ENCODE results near the gene POMT1. TPM values are rescaled to one million over a fixed set of nuclear protein-coding genes. Genes with fewer than 3 reads are reported as not detected.
"Not testable (repeated sequence)": the region's sequence is repeated elsewhere in the genome, so short reads cannot be mapped to it uniquely, and the experiment has no call there.

Gene POMT1
- total and polyA plus RNA-seq, 2 experiments from 2014 or later = 20.2 to 32.4 TPM

DNA sequence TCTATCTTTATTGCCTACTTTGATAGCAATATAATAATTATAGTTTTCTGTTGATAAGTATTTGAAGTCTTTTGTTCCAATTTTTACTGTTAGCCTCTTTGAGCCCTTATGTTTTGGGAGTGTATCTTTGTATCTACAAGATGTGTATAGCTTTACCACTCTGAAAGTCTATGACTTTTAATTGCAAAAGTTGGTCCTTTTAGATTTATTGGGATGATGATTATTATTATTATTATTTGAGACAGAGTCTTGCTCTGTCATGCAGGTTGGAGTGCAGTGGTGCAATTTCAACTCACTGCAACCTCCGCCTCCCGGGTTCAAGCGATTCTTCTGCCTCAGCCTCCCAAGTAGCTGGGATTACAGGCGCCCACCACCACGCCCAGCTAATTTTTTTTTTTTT lies 30.6 kb upstream of the POMT1 start:
- H3K4me3 ChIP-seq; H3K4me1 ChIP-seq (ENCODE audit: insufficient read depth); ATAC-seq; H2AFZ ChIP-seq; H3K27ac ChIP-seq (ENCODE audit: low read depth); H3K27ac Mint-ChIP-seq; H3K4me1 Mint-ChIP-seq; H3K9me2 ChIP-seq (ENCODE audit: insufficient read depth); DNase-seq (ENCODE audit: low spot score); H3K9me3 Mint-ChIP-seq; H3K4me3 Mint-ChIP-seq; H3K27me3 ChIP-seq (ENCODE audit: insufficient read depth); H3K4me2 ChIP-seq: not testable (repeated sequence)
- Histone ChIP-seq H3K79me2 (replicated peaks; ENCODE audit: insufficient read depth) (peaks cover 65% of the 10 kb centered on the region), H3K36me3 (ENCODE audit: insufficient read depth) (peaks cover 88% of the 10 kb centered on the region), H3F3A (replicated peaks; ENCODE audit: low read depth) (peaks cover 32% of the 10 kb centered on the region; the same call in 1 of the 2 replicates), H4K20me1 (replicated peaks; ENCODE audit: insufficient read depth) (peaks cover 53% of the 10 kb centered on the region)
- Mint-ChIP-seq H3K27me3 (ENCODE audit: insufficient read depth, low read depth, poor library complexity) (peaks cover 28% of the 10 kb centered on the region), H3K36me3 (ENCODE audit: low read depth) (peaks cover 92% of the 10 kb centered on the region)

DNA sequence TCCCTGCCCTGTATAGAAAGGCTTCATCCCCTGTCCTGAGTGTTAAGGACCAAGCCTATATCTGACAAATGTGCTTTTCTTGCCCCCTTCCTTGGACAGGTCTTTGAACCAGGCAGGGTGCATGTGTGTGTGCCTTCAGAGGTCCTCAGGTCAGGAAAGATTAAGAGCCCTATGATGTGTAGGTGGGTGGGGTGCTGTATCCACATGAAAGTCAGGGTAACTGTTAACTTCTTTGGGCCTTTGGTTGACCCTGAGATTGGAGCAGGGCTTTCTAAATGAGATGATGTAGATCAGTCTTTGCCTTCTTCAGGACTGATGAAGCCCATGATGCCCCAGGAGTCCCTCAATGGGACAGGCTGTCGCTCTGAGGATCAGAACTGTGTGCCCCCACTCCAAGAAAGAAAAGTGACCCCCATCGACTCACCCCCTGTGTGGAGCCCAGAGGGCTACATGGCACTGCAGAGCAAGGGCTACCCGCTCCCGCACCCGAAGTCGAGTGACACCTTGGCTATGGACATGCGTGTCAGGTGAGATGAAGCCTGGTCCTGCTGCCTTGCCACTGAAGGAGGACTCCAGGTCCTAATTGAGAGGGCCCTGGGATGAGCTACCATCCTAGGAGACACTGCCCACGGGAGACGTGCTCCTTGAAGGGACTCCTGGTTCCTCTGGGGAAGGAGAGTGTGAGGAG lies 29.4 kb upstream of the POMT1 start:
- Histone ChIP-seq H3F3A (replicated peaks; ENCODE audit: low read depth) (peaks cover 41% of the 10 kb centered on the region), H3K27ac (ENCODE audit: low read depth) (no peak overlapping the region), H4K20me1 (replicated peaks; ENCODE audit: insufficient read depth) (peaks cover 44% of the 10 kb centered on the region), H3K9me2 (ENCODE audit: insufficient read depth) (no peaks in the 10 kb centered on the region), H3K36me3 (ENCODE audit: insufficient read depth) (peaks cover 80% of the 10 kb centered on the region), H3K27me3 (ENCODE audit: insufficient read depth) (no peaks in the 10 kb centered on the region), H3K79me2 (replicated peaks; ENCODE audit: insufficient read depth) (peaks cover 53% of the 10 kb centered on the region), H3K4me2 (no peak overlapping the region), H3K4me1 (ENCODE audit: insufficient read depth) (no peaks in the 10 kb centered on the region), H2AFZ (no peak overlapping the region), H3K4me3 (no peak overlapping the region)
- Mint-ChIP-seq H3K27ac (no peak overlapping the region), H3K9me3 (no peaks in the 10 kb centered on the region; the same call in 2 of the 3 replicates), H3K4me1 (0 out of 3 replicates have a peak, but pooled peaks cover 2% of the 10 kb centered on the region), H3K27me3 (ENCODE audit: insufficient read depth, low read depth, poor library complexity) (peaks cover 34% of the 10 kb centered on the region), H3K4me3 (no peak overlapping the region), H3K36me3 (ENCODE audit: low read depth) (peaks cover 93% of the 10 kb centered on the region)
- ATAC-seq (no peak), DNase-seq (ENCODE audit: low spot score) (no peak)
- TF ChIP-seq, protein P1, sequence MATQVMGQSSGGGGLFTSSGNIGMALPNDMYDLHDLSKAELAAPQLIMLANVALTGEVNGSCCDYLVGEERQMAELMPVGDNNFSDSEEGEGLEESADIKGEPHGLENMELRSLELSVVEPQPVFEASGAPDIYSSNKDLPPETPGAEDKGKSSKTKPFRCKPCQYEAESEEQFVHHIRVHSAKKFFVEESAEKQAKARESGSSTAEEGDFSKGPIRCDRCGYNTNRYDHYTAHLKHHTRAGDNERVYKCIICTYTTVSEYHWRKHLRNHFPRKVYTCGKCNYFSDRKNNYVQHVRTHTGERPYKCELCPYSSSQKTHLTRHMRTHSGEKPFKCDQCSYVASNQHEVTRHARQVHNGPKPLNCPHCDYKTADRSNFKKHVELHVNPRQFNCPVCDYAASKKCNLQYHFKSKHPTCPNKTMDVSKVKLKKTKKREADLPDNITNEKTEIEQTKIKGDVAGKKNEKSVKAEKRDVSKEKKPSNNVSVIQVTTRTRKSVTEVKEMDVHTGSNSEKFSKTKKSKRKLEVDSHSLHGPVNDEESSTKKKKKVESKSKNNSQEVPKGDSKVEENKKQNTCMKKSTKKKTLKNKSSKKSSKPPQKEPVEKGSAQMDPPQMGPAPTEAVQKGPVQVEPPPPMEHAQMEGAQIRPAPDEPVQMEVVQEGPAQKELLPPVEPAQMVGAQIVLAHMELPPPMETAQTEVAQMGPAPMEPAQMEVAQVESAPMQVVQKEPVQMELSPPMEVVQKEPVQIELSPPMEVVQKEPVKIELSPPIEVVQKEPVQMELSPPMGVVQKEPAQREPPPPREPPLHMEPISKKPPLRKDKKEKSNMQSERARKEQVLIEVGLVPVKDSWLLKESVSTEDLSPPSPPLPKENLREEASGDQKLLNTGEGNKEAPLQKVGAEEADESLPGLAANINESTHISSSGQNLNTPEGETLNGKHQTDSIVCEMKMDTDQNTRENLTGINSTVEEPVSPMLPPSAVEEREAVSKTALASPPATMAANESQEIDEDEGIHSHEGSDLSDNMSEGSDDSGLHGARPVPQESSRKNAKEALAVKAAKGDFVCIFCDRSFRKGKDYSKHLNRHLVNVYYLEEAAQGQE (IDR thresholded peaks at IDR 0.05; ENCODE audit: unreplicated experiment) = no peak
- TF ChIP-seq, protein P2, sequence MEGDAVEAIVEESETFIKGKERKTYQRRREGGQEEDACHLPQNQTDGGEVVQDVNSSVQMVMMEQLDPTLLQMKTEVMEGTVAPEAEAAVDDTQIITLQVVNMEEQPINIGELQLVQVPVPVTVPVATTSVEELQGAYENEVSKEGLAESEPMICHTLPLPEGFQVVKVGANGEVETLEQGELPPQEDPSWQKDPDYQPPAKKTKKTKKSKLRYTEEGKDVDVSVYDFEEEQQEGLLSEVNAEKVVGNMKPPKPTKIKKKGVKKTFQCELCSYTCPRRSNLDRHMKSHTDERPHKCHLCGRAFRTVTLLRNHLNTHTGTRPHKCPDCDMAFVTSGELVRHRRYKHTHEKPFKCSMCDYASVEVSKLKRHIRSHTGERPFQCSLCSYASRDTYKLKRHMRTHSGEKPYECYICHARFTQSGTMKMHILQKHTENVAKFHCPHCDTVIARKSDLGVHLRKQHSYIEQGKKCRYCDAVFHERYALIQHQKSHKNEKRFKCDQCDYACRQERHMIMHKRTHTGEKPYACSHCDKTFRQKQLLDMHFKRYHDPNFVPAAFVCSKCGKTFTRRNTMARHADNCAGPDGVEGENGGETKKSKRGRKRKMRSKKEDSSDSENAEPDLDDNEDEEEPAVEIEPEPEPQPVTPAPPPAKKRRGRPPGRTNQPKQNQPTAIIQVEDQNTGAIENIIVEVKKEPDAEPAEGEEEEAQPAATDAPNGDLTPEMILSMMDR (conservative IDR thresholded peaks at IDR 0.05; ENCODE audit: low read depth in 2 of 2) = no peak
- TF ChIP-seq CREB1 (CRISPR knock-in tag; IDR thresholded peaks at IDR 0.05; ENCODE audit: low read depth) = no peak
- no peak for TF ChIP-seq NANOG (IDR thresholded peaks at IDR 0.05; ENCODE audit: borderline replicate concordance)
- no peak for TF ChIP-seq STAT1 (IDR thresholded peaks at IDR 0.05; ENCODE audit: unreplicated experiment)
- TF ChIP-seq POLR2AphosphoS5 (IDR thresholded peaks at IDR 0.05; ENCODE audit: low read depth) = no peak
- TF ChIP-seq ZNF114 (CRISPR knock-in tag; IDR thresholded peaks at IDR 0.05) = no peak
- no peak for TF ChIP-seq EZH2phosphoT487 (IDR thresholded peaks at IDR 0.05; ENCODE audit: unreplicated experiment)
- TF ChIP-seq JUNB (IDR thresholded peaks at IDR 0.05; ENCODE audit: unreplicated experiment) = no peak
- TF ChIP-seq EZH2 (IDR thresholded peaks at IDR 0.05; ENCODE audit: low read depth, unreplicated experiment) = no peak

Measured in GM23338 (cell line).